Osteocyte (in vitro differentiated cells): Measurements from ENCODE around the gene TRAK1. TPM values are rescaled to one million over a fixed set of nuclear protein-coding genes. Genes with fewer than 3 reads are reported as not detected.
A peak's percentile ranks its signal among the peaks of the same experiment; 100 is the strongest.

Source experiments
- DNase-seq: peaks from one replicate; pipeline ENCODE4 v3.0.0; 2021; ENCODE audit warnings: mixed read lengths; ENCODE audit not compliant: unreplicated experiment; ENCODE audit errors: extremely low spot score
- H3K27ac Mint-ChIP-seq: one replicate; pipeline ENCODE4 v1.8.0; 2021; ENCODE audit warnings: mild to moderate bottlenecking, mixed read lengths; ENCODE audit not compliant: unreplicated experiment
- H3K27me3 Mint-ChIP-seq: one replicate; pipeline ENCODE4 v1.8.0; 2021; ENCODE audit warnings: mixed read lengths; ENCODE audit not compliant: unreplicated experiment
- H3K36me3 Mint-ChIP-seq: one replicate; pipeline ENCODE4 v1.8.0; 2021; ENCODE audit warnings: mixed read lengths; ENCODE audit not compliant: unreplicated experiment
- H3K4me1 Mint-ChIP-seq: one replicate; pipeline ENCODE4 v1.8.0; 2021; ENCODE audit warnings: mixed read lengths; ENCODE audit not compliant: unreplicated experiment
- H3K4me3 Mint-ChIP-seq: one replicate; pipeline ENCODE4 v1.8.0; 2021; ENCODE audit warnings: mild to moderate bottlenecking, moderate library complexity, mixed read lengths; ENCODE audit not compliant: unreplicated experiment
- H3K9me3 Mint-ChIP-seq: one replicate; pipeline ENCODE4 v1.8.0; 2021; ENCODE audit warnings: mixed read lengths; ENCODE audit not compliant: unreplicated experiment
- CTCF ChIP-seq: fragments of 200-600 bp; sonication (generic); IDR thresholded peaks from 2 replicates; pipeline ENCODE4 v1.5.0; 2021; ENCODE audit warnings: antibody characterized with exemption, mild to moderate bottlenecking, moderate library complexity
- total RNA-seq: library from RNA; stranded (reverse); gene quantifications from 2 replicates; pipeline ENCODE4 v1.2.1, GENCODE V29; 2021

Gene TRAK1
- total RNA-seq, 1 donor from 2014 or later: 30.7 TPM

- Mint-ChIP-seq H3K4me1 (peaks cover 47% of the 10 kb centered on the region), H3K9me3 (no peaks in the 10 kb centered on the region), H3K36me3 (peaks cover 4% of the 10 kb centered on the region), H3K4me3 (no peak overlapping the region), H3K27me3 (no peaks in the 10 kb centered on the region), H3K27ac (no peak overlapping the region)
- DNase-seq: no peak
- no peak for TF ChIP-seq CTCF
Observed at GRCh38 chr3:42095540-42095939, 4.4 kb downstream of the TRAK1 start.

- peaks cover 51% of the 10 kb centered on the region for H3K4me1 Mint-ChIP-seq
- no peak overlapping the region for H3K27ac Mint-ChIP-seq
Observed at GRCh38 chr3:42096796-42097565, 5.8 kb downstream of the TRAK1 start.

GRCh38 chr3:42097566-42097946 is 6.4 kb downstream of the TRAK1 start:
- Mint-ChIP-seq H3K4me1 (peaks cover 56% of the 10 kb centered on the region), H3K36me3 (no peaks in the 10 kb centered on the region), H3K4me3 (no peak overlapping the region)

More at GRCh38 chr3:42096796-42097565, 5.8 kb downstream of the TRAK1 start:
- Mint-ChIP-seq H3K4me3 (no peak overlapping the region), H3K36me3 (no peaks in the 10 kb centered on the region), H3K9me3 (no peaks in the 10 kb centered on the region), H3K27me3 (no peaks in the 10 kb centered on the region)
- no peak for TF ChIP-seq CTCF
- no peak for DNase-seq

GRCh38 chr3:42098171-42098570 is 7.0 kb downstream of the TRAK1 start:
- DNase-seq: no peak
- no peaks in the 10 kb centered on the region for H3K9me3 Mint-ChIP-seq
- no peak overlapping the region for H3K4me3 Mint-ChIP-seq
- no peaks in the 10 kb centered on the region for H3K27me3 Mint-ChIP-seq
- peak overlapping the region; percentile 25 for H3K27ac Mint-ChIP-seq
- peaks cover 56% of the 10 kb centered on the region for H3K4me1 Mint-ChIP-seq
- no peak for TF ChIP-seq CTCF
- H3K36me3 Mint-ChIP-seq: no peaks in the 10 kb centered on the region

More at GRCh38 chr3:42097566-42097946, 6.4 kb downstream of the TRAK1 start:
- Mint-ChIP-seq H3K9me3 (no peaks in the 10 kb centered on the region), H3K27ac (peak overlapping the region; percentile 5), H3K27me3 (no peaks in the 10 kb centered on the region)
- TF ChIP-seq CTCF: no peak
- no peak for DNase-seq

- H3K4me1 Mint-ChIP-seq: peaks cover 47% of the 10 kb centered on the region
- H3K4me3 Mint-ChIP-seq: no peak overlapping the region
- no peaks in the 10 kb centered on the region for H3K27me3 Mint-ChIP-seq
- H3K27ac Mint-ChIP-seq: peak overlapping the region; percentile 49
- no peak for DNase-seq
- TF ChIP-seq CTCF: no peak
- H3K9me3 Mint-ChIP-seq: no peaks in the 10 kb centered on the region
- no peaks in the 10 kb centered on the region for H3K36me3 Mint-ChIP-seq
Observed at GRCh38 chr3:42099020-42099765, 8.0 kb downstream of the TRAK1 start.
